ENCODE measurements around the gene RBM42.

Gene RBM42

DNA sequence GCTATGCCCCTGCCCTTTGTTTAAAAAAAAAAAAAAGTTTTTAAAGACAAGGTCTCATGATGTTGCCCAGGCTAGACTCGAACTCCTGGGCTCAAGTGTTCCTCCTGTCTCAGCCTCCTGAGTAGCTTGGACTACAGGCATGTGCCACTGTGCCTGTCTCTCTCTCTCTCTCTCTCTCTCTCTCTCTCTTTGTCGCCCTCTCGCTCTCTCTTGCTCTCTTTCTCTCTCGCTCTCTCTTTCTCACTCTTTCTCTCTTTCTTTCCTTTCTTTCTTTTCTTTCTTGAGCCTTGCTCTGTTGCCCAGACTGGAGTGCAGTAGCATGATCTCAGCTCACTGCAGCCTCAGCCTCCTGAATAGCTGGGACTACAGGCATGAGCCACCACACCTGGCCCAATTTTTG is 26.8 kb downstream of the RBM42 start:
- DNase-seq, result no peak

DNA sequence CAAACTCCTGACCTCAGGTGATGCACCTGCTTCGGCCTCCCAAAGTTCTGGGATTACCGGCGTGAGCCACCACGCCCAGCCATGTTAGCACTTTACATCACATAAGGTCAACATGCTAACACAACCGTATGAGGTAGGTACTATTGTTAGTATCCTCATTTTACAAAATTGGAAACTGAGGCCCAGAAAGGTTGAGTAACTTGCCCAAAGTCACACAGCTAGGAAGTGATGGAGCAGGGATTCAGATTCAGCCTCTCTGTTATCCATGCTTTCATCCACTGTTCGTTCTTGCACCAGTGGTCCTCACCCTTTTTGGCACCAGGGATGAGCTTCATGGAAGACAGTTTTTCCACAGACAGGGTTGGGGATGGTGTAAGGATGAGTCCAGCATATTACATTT is 27.9 kb downstream of the RBM42 start:
- no peak for DNase-seq

DNA sequence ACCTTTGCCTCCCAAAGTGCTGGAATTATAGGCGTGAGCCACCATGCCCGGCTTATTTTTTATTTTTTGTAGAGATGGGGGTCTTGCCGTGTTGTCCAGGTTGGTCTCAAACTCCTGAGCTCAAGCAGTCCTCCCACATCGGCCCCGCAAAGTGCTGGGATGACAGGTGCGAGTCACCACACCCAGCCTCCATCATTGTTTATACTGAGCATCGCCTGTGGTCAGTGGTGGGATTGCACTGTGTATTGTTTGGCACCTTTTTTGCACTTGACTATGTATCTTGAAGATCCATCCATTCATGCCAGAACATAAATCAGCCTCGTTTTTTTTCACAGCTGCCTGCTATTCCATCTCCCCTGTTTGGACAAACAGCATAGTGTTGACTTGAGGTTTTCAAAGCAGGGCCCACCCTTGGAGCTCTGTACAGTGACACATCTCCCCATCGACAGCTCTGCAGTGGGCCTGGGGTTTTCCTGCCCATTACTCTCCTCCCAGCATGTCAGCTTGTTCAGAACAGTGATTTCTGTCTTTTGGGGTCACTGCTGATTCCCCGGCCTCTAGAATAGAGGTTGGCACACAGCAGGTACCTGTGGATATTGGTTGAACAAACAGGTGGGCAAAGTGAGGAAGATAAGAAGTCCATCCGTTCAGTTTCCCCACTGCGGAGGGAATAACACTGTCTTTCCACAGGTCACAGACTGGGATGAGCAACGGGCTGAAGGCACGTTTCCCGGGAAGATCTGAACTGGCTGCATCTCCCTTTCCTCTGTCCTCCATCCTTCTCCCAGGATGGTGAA is 29.3 kb downstream of the RBM42 start:
- DNase-seq, result no peak

DNA sequence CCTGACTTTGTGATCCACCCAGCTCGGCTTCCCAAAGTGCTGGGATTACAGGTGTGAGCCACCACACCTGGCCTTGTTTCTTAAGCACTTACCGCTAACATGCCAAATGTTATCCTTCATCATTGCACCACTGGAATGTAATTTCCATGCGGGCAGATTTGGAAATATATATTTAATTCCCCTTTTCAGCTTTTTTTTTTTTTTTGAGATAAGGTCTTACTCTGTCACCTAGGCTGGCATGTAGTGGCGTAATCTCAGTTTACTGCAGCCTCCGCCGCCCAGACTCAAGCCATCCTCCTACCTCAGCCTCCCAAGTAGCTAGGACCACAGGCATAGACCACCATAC is 33.1 kb downstream of the RBM42 start:
- no peak for DNase-seq

DNA sequence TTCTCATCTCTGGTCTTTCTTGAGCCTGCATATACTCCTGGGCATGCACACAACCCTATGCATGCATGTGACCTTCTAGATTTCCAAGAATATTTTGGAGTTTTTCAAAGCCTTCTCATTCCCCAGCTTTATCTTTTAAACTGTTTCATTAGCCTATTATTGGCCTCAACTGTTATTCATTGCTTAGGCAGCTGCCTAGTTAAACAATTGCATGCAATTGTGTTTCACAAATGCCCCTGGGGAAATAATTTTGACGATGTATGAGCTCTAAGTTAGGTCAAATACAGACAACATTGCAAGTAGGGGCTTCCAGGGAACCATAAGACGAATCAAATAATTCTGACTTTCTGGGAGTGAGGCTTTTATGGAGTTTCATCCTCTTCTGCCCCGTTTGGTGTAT is 35.1 kb downstream of the RBM42 start:
- no peak for DNase-seq

DNA sequence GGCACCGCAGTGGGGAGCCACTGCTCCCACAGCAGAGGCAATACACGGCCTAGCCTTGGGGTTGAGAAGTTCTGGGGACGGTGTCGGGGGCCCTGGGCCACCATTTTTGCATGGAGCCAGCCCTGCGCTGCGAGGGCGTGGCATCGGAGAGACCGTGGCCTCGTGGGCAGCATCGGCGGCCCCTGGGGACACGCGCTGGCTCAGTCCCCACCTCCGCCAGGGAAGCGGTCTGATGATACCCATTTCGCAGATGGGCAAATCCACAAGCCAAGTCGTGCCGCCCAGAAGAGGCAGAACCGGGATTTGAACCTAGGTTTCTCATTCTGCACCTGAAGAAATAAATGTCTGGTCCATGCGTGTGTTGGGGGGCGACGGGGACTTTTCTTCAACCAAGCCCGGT is 36.3 kb downstream of the RBM42 start:
- no peak for DNase-seq

DNA sequence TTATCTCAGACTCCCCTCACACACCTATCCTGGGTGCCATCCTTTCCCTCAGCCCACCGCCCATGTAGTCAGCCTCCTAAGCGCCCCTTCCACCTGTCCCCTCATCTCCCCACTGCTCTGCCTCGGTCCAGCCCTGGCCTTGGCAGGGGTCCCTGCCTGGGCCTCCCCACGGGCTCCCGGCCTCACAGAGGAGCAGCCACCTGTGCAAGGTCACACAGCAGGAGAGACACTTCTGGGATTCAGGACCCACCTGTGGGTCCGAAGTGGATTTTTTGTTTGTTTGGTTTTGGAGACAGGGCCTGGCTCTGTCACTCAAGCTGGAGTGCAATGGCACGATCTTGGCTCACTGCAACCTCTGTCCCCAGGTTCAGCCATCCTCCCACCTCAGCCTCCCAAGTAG is 36.8 kb downstream of the RBM42 start:
- no peak for DNase-seq

DNA sequence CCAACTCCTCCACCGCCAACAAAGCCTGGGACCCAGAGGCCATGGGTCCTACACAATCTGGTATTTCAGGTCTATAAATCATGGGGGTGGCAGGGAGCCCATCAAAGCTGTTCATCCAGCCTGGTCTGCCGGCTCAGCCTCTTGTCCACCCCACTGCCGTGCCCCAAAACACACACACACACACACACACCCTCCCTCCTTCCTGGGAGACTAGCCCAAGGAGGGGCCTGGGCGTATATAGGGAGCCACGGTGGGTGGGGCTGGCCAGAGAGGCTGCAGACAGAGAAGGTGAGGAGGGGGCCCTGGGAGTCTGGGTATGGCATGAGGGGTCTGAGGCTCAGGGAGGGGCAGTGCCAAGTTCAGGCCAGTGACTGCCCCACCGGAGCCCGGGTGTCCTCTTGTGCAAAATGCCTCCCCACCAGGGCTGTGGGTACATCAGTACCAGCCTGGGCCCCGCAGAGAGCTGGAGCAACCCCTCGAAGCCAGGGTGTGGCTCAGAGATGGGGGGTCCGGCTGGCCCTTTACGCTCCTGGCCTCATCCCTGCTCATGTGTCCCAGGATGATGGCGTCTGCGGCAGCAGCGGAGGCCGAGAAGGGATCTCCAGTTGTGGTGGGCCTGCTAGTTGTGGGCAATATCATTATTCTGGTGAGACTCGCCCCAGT is 37.5 kb downstream of the RBM42 start, which contains the start of gene UPK1A:
Gene UPK1A (plus strand): TSS at position 267 of the 663 bp plus-strand sequence. CDS start 296 bp downstream, at position 563.
- DNase-seq, result no peak

DNA sequence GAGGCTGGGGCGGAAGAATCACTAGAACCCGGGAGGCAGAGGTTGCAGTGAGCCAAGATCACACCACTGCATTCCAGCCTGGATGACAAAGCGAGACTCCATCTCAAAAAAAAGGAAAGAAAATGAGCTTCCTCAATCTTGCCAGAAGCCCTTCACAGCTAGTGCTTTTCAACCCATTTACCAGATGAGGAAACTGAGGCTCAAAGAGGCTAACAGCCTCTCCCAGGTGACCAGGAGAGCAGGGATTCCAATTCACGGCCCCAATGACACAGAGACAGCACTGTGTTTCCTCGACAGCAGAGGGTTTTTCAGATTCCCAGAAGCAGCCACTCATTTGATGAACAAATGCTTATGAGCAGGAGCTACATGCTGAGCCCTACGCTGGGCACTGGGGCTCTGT is 40.7 kb downstream of the RBM42 start:
- DNase-seq, result no peak

DNA sequence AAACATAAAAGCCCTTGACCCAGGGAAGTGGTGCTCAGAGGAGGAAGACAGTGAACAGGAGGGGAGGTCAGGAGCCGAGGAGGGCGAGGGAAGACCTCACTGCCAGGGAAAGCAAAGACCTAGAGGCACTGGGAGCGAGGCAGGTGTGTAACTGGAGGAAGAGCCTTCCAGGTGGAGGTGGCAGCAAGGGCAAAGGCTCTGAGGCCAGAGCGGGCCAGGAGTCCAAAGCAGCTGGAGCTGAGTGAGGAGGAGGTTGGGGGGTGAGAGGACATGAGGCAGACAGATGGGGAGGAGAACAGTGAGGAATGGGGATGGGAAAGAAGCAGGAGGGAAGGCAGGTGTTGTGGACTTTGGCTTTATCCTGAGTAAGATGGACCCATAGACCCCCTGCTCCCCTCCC is 41.1 kb downstream of the RBM42 start:
- no peak for DNase-seq

DNA sequence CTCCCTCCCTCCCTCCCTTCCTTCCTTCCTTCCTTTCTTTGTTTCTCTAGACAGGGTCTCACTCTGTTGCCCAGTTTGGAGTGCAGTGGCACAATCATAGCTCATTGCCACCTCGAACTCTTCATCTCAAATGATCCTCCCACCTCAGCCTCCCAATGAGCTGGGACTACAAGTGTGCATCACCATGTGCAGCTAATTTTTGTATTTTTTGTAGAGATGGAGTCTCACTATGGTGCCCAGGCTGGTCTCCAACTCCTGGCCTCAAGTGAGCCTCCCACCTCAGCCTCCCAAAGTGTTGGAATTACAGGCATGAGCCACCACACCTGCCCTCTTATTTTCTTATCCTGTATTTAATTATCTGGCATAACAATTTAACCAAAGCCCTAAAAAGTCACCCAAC is 41.9 kb downstream of the RBM42 start:
- DNase-seq, result no peak

DNA sequence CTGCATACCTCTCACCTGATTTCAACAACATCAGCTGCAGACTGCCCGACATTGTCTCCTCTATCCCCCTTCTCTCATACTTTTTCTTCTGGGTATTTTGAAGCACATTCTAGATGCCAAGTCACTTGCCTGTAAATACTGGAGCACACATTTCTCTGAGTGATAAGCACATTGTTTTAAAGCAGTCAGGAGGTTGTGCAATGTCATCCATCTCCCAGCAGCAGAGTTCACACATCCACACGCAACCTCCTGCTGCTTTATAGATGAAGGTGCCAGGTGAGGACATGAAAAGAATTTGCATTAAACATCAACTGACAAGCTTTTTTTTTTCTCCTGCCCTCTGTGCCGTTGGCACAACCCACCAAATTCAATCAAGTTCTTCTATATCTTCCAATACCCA is 43.0 kb downstream of the RBM42 start:
- no peak for DNase-seq

DNA sequence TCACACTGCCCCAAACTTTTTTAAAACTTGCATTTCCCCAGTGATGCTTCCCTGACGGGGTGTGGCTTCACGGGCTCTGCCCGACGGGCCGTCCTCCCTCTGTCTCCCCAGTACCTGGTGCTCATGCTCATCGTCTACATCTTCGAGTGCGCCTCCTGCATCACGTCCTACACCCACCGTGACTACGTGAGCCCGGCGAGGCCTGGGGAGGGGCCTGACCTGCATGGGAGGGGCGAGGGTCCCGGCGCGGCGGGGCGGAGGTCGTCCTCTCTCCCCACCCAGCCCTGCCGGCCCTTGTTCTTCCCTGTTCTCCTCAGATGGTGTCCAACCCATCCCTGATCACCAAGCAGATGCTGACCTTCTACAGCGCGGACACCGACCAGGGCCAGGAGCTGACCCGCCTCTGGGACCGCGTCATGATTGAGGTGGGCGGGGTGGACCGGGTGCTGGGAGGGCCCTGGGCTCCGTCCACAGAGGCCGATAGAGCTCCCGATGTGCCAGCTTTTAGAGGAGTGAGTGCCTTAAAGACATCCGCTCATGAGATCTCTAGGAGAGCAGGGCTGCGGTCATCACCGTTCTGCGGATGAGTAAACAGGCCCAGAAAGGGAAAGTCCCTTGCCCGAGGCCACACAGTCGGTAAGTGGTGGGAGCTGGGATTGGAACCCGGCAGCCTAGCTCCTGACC is 44.4 kb downstream of the RBM42 start:
- DNase-seq, result peak in 2 of 6 experiments; percentile 11 to 15

DNA sequence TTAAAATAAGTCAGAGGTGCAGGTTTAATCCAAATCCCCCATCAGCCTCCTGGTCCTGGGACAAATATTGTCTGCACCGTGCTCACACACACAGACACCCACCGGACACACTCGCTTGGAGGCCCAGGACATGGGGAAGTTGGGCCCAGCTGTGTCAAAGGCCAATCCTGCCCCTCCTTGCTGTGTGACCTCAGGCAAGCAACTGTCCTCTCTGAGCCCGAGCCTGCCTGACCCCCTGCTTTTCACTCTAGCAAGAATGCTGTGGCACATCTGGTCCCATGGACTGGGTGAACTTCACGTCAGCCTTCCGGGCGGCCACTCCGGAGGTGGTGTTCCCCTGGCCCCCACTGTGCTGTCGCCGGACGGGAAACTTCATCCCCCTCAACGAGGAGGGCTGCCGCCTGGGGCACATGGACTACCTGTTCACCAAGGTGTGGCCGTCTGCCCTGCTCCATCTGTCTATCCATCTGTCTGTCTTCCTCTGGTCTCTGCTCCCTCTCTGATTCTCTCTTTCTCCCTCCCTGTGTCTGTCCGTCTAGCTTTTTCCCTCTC is 46.8 kb downstream of the RBM42 start:
- DNase-seq, result no peak
